Gastrocnemius medialis (tissue), 4 donors: ENCODE data around the gene GATA2.

ENCODE experiments used
- CTCF ChIP-seq, 5 experiments: fragments of 450-650 bp in 3 of 5; fragments of 200-600 bp in 2 of 5; sonication (generic) in 2 of 5; IDR thresholded peaks in 4 of 5; conservative IDR thresholded peaks in 1 of 5; 1 replicate in 4 of 5; 2 replicates in 1 of 5; pipeline ENCODE4 v1.5.1; 2016 to 2019; ENCODE audit warnings: antibody characterized with exemption in 5 of 5, mild to moderate bottlenecking in 3 of 5, moderate library complexity in 3 of 5
- POLR2A ChIP-seq, 2 donors: fragments of 450-650 bp; IDR thresholded peaks; one replicate each; pipeline ENCODE4 v1.6.1; 2017; ENCODE audit warnings: antibody characterized with exemption in 2 of 2, mild to moderate bottlenecking in 2 of 2, moderate library complexity in 2 of 2

GRCh38 chr3:128487813-128488635 lies 5.0 kb downstream of the GATA2 start:
- TF ChIP-seq CTCF (IDR thresholded peaks at IDR 0.05 in 4 of 5, conservative IDR thresholded peaks at IDR 0.05 in 1 of 5) (no peak), POLR2A (IDR thresholded peaks at IDR 0.05) (peak; percentile 58 to 82)
